B cell (primary cell): ENCODE data around the gene ERBB3.

Experiments used
- CTCF ChIP-seq: fragments of 200-600 bp; IDR thresholded peaks from one replicate; pipeline ENCODE4 v1.8.0; 2022; ENCODE audit warnings: antibody characterized with exemption, mild to moderate bottlenecking
- EZH2 ChIP-seq: IDR thresholded peaks from 2 replicates; pipeline ENCODE4 v1.6.1; 2012; ENCODE audit warnings: borderline replicate concordance, low read depth, mild to moderate bottlenecking, moderate library complexity, low read length; ENCODE audit not compliant: insufficient read depth, poor library complexity, severe bottlenecking

GRCh38 chr12:56037161-56037560, 42.8 kb upstream of the ERBB3 start:
- TF ChIP-seq CTCF, result no peak
- no peak for TF ChIP-seq EZH2
